Activated T-cell treated with anti-CD3 and anti-CD28 coated beads, Interleukin-2, amount 50 U/mL, for 1 hour (primary cell): ENCODE data around the gene JPT2.

Experiments
- DNase-seq: peaks from one replicate; pipeline ENCODE4 v3.0.0-alpha.2; 2020

The JPT2 gene

DNA sequence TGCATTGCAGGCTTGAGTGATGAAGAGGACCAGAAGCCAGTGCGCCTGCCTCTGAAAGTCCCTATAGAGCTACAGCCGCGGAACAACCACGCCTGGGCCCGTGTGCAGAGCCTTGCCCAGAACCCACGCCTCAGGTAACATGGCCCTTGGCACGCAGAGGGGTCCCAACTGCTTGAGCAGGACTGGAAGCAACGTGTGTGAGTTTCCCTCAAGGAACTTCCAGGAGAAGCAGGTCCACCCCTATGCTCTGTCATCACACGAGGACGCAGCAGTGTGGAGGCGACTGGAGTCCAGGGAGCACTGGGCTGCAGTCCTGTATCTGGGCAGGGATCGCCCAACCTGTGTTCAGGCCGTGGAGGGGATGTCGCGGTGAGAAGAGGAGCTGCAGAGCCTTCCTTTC lies 25.1 kb upstream of the JPT2 start:
- DNase-seq, result no peak

DNA sequence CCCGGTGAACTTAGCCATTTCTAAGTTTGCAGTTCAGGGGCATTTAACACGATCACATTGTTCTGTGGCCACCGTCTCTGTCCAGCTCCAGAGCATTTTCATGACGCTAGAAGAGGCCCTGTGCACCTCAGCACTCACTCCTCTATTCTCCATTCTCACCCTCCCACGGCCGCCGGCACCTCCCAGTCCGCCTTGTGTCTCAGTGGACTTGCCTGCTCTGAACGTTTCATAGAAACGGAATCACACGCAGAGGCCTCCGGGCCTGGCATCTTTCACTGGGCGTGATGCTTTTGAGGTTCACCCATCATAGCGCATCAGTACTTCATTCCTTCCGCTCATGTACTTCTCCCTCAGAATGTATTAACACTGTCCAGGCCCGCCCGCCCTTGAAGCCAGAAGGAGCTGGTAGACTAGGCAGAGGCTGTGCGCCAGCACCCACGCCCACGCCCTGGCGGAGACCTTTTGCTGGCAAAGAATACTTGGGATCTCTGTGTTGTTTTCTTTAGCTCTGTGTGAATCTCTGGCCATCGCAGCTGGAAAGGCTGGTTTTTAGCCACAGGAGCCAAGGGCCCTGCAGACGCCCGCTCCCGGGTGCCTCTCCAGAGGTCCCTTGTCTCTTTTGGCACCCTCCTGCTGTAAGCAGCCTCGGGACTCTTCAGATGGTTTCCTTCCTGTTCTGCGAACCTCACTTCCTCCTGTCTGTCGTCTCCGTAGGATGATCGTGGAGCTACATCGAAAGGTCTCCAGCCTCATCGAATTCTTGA lies 23.4 kb upstream of the JPT2 start:
- no peak for DNase-seq

DNA sequence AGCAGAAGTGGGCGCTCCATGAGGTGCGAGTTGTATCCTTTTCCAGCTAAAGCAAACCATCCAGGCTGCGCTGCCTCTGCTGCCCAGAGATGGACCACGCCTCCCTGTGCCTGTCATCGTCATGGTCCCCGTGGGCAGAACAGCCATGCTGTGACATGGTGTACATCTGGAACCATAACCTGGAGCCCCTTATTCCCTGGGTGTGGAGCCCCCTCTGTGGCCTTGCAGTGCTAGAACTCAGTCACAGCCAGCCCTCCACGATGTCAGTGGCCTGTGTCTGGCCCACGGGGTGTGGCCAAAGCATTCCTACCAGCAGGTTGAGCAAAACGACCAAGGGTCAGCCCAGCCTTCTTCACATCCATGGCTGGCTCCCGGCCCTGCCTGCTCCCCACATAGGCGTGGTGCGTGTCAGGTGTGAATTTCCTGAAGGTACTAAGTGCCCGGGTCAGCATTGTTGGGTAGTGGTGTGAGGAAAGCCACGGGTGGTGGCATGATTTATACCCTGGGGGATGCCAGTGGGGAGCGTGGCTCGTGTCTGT lies 22.7 kb upstream of the JPT2 start:
- no peak for DNase-seq

DNA sequence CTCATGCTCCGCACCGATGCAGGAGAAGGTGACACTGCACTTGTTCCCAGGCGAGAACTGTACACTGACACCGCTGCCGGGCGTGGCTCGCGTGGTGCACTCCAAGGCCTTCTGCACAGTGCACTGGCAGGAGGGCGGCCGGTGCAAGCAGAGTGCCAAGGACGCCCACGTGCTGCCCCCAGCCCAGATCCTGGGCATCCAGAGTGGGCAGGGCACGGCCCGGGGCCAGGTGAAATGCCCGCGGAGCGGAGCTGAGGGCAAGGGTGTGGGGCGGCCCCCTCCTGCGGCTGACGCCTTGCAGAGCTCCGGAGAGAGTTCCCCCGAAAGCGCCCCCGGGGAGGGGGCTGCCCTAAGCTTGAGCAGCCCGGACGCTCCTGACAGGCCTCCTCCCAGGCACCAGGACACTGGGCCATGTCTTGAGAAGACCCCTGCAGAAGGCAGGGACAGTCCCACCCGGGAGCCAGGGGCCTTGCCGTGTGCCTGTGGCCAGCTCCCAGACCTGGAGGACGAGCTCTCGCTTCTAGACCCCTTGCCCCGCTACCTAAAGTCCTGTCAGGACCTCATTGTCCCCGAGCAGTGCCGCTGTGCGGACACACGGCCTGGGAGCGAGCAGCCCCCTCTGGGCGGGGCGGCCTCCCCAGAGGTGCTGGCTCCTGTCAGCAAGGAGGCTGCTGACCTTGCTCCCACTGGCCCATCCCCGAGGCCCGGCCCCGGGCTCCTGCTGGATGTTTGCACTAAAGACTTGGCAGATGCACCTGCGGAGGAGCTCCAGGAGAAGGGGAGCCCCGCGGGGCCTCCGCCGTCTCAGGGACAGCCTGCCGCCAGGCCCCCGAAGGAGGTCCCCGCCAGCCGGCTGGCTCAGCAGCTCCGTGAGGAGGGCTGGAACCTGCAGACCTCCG lies 21.9 kb upstream of the JPT2 start:
- no peak for DNase-seq

DNA sequence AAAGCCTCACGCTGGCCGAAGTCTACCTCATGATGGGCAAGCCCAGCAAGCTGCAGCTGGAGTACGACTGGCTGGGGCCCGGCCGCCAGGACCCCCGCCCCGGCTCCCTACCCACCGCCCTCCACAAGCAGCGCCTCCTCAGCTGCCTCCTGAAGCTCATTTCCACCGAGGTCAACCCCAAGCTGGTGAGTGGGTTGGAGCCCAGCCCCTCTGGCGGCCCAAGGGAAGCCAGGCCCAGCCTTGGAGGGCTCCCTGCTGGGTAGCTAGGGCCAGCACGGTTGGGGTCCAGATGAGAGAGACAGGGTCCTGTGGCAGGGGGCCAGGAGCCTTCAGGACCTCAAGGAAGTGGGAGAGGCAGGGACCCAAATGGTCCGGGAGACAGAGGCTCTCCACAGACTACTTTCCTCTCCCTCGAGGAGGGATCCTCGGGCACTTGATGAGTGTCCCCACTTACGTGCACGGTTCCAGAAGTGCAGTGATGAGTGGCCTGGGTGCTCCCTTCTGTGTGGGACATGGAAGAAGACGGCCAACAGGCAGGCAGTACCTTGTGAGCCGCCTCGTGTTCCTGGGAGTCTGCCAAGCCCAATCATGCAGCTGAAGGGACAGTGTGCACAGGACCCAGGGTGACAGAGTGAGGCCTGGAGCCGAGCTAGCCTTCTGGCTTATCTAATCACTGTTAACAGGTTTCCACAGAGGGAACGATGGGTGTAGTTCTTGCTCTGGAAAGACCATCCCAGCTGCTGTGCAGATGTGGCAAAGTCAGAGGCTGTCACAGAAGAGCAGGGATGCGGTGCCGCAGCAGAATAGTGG lies 21.1 kb upstream of the JPT2 start:
- no peak for DNase-seq

DNA sequence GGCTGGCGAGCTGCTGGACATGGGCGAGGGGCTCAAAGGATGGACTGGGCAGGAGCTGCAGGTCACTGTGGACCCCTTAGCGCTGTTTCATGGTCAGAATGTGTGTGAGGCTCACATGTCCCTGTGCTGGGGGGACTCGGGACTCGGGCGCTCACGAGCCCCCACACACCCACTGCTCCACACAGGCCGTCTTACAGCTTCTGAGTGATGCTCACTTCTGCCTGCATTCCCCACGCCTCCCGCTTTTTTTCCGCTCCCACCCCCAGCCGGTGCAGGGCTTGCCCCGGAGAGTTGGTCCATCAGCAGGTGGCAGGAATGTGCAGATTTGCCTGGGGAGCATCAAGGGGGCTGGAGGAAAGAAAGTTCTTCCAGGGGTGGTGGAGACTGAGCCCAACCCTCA lies 20.2 kb upstream of the JPT2 start:
- DNase-seq, result no peak

DNA sequence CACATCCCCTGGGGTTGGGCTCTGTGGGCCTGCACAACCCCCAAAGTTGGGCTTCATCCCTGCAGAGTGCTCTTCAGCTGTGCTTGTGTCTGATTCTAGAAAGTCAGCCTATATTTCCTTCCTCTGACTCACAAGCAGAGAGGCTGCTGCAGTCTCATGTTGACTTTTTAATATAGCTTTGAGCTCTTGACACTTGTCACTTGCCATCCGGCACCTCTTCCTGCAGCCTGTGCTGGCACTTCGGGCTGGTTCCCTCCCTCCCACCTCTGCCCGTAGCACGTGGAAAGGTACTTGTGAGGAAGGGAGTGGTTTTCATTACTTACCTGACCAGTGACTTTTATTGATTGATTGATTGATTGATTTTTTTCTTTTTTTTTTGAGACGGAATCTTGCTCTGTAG lies 19.0 kb upstream of the JPT2 start:
- no peak for DNase-seq

DNA sequence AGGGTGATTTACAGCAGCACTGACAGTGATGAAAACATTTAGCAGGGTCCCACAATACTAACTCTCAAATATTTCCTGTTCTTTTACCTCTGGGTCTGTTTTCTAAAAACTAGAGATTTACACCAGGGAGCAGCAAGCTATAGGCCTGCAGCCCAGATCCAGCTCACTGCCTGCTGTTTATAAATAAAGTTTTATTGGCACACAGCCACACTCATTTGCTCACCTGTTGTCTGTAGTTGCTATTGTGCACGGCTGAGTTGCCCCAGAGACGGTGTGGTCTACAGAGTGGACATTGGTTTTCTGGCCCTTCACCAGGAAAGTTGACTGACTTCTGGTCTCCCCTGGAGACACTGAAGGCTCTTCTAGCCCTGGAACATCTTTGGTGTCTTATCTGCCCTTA lies 16.3 kb upstream of the JPT2 start:
- DNase-seq, result no peak

DNA sequence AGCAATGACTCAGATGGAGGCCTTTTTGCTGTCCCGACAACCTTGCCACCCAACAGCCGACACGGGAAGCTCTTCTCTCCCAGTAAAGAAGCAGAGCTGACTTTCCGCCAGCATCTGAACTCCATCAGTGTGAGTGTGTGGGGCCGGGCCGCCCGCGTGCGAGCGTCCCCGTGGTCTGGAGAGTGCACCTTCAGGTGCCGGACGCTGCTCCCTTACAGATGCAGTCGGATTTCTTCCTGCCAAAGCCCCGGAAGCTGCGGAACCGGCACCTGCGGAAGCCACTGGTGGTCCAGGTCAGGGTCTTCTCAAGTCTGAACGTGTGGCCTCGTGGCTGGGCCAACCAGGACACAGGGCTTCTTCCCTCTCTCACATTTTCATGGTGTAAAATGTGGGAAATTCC lies 15.5 kb upstream of the JPT2 start:
- no peak for DNase-seq

DNA sequence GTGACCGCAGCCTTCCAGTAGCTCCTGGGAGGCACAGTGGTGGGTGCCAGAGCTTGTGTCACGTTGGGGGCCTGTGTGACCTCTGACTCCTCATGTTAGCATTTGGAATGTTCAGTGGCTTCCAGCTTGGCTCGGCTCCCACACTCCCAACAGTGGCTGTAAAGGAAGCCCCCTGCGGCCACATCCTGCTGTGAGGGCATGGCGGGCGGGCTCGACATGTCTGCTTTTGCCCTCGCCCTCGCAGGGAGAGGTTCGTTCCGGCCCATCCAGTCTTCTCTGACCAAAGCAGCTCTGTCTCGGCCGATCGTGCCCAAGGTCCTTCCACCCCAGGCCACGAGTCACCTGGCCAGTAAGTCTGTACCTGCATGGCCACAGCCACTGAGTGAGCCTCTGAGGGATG lies 12.2 kb upstream of the JPT2 start:
- DNase-seq, result no peak

DNA sequence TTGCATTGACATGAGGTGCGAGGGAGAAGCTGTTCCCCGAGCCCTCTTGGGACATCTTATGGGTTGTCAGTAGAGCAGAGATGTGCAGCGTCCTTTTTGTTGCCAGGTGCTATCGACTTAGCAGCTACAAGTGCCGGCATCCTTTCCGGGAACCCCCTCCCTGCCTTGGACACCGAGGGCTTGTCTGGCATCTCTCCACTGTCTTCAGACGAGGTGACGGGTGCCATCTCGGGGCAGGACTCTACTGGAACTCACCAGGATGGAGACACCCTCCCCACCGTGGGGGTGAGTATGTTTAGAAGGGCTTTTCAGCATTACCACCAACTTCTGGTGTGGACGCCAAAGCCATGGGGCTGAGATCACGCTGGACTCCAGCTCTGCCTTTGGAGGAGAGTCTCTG lies 11.8 kb upstream of the JPT2 start:
- no peak for DNase-seq

DNA sequence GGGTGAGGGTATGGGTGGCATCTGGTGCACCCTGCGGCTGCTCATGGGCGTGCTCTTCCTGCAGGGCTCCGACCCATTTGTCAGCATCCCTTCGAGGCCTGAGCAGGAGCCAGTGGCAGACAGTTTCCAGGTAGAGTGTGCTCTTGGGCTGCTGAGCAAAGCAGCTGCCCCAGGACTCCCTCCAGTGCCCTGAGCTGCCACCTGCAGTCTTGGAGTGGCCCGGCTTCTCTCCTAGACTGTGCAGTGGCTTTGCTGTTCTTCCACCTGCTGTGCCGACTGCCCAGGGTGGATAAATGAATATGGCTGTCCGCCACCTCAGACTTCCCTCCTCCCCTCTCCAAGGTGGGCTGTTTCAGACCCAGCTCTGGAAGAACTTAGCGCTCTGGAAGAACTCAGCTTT lies 10.8 kb upstream of the JPT2 start:
- no peak for DNase-seq

DNA sequence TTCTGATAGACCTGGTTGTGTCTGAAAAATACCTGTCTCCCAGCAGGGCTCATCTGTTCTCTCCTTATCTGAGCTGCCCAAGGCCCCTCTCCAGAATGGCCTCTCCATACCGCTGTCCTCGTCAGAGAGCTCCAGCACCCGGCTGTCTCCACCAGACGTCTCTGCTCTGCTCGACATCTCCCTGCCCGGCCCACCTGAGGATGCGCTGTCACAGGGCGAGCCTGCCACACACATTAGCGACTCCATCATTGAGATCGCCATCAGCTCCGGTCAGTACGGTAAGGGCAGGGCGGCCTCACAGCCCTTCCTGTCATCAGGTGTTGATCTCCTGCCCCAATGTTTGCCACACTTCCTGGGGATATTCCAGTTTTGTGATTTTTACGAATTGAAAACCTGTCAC lies 10.2 kb upstream of the JPT2 start:
- no peak for DNase-seq

DNA sequence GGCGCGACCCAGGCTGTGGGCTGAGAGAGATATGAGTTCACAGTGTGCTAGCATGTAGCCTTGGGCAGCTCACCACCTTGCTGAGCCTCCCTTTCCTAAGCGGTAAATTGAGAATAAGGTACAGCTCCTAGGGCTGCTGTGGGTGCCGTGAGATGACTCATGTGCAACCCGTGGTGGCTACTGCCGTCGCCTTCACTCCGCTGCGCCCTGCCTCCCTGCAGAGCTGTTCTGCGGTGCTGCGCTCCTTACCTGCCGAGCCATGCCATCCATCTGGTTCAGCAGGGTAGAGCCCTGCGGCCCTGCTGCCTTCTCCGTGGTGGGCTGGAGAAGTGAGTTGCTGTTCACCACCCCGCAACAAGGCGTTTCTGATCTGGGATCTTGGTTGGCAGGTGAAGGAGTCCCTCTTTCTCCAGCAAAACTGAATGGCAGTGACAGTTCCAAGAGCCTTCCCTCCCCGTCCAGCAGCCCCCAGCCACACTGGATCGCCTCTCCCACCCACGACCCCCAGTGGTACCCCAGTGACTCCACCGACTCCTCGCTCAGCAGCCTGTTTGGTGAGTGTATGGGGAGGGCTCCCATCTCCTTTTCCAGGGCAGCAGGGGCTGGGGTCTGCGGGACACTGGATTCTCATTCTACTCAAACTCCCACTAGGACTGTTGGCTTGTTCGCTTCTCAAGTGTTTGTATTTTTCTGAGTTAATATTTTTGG lies 9.3 kb upstream of the JPT2 start:
- DNase-seq, result no peak

DNA sequence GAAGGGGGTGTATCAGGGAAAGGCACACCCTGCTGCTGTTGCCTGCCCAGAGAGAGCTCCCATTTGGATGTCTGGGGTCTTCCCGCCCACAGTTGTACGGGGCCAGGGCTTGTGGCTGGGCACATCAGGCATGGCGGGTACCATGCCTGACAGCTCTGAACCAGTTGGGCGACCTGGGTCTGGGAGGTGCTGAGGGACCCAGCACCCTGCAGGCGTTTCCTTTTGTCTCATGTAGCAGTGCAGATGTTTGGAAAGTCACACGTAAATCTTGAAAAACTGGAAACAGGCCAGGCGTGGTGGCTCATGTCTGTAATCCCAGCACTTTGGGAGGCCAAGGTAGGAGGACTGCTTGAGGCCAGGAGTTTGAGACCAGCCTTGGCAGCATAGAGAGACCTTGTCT lies 8.4 kb upstream of the JPT2 start:
- DNase-seq, result no peak

DNA sequence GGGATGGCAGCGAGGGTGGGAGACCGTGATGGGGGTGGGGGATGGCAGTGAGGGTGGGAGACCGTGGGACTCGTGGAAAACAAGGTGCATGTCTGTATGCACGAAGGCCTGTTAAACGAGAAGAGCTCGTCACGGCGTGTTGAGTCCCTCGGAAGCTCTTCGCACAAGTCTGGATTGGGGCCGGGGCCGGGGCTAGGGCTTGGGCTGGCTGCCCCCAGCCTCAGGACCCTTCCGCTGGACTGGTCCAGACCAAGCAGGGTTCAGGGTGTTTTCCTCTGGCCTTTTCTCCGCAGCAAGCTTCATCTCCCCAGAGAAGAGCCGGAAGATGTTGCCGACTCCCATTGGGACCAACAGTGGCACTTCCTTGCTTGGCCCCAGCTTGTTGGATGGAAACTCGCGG lies 7.7 kb upstream of the JPT2 start:
- no peak for DNase-seq

DNA sequence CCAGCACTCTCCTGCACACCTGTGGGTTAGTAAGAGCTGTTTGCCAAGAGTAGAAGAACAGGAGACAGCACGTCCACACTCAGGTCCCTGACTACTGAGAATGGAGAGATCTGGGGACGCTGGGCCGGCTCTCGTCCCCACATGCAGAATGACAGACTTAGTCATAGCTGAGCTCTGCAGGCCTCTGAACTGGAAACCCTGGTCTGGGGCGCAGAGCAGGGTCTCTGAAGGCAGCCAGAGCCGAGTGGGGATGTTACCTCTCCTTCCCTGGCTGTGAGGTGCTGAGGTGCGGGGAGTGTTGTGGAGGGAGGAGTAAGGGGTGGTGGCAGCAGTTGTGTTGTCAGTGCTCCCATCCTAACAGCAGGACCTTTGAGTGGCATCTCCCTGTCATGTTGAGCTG lies 7.2 kb upstream of the JPT2 start:
- DNase-seq, result no peak

DNA sequence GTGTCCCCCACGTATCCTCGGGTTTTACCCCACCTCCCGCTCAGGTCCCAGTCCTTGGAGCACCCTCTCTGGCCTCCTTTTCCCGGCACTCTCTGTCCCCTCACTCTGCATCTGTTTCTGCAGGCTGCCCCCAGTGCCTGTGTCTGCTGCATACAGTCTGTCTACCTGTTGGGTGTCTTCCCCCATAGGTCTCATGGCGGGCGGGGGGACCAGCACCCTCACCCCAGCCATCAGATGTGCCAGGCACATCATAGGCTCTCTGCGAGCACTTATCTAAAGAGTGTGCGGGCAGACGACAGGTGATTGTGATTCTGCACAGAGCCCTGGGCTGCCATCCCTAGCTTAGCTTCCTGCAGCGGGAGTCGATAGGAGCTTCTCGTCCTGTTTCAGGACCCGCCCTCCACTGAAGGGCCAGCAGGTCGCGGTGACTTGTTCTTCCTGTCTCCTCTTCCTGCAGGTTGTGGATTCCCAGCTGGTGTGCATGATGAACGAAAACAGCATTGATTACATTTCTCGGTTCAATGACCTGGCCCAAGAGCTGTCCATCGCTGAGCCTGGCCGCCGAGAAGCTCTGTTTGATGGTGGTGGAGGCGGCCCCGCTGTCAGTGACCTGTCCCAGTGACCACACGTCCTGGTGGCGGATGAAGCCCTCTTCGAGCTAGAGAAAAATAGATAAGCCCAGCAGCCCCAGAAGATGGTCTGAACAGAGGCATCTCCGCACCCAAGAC lies 4.5 kb upstream of the JPT2 start:
- no peak for DNase-seq

DNA sequence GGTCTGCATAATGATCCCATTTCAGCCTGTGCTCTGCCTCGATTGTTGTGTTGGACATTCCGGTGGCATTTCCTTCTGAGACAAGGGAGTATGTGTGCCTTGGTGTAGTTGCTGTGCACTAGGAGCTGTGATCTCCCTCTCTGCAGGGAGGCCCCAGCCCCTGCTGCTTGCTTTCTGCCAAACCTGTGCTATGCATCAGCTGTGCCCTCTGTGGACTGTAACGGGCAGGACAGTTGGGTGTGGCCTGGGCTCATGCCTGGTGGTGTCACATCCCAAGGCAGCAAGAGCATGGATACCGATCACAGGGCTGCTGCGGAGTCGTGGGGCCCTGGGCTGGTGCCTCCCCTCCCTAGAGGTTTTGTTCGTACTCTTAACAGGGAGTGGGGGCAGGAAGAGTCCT lies 3.8 kb upstream of the JPT2 start:
- no peak for DNase-seq

DNA sequence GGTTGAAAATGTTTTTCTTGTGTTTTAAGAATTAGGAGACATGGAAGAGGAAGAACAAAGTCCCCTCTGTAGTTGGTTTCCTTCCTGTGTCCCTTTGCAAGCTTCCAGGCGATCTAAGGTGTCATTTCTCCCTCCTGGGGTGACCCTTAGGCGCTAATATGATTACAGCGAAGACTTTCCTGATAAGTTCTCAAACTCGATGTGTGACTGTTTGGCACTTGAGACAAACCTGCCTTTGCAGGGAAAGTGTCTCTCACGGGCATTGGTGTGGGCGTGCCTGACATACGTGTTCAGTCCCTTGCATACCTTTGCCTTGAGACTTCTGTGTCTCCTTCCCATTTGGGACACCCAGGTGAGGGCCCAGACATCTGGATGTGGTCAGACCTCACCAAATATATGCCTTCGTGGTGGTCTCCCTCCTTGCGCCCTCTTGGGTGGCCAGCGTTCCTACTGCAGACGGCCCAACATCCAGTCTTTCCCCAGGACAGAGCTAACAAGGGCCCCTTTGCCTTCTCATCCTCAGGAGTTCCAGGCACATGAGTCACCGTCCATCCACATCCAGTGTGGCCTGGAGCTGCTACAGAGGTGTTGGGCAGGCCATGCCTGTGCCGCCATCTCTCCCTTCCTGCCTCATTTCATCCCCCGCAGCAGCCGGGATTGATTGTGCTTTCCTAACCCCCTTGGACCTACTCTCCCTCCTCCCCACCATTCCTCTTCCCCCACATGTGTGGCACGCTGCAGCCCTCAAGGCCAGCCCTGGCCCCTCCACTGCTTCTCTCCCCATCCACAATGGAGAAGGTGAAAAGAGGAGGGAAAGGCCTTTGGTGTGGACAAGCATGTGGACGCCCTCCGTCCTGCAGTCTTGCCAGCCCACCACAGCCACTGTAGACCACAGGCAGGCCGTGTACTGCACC lies 3.1 kb upstream of the JPT2 start:
- DNase-seq, result no peak

DNA sequence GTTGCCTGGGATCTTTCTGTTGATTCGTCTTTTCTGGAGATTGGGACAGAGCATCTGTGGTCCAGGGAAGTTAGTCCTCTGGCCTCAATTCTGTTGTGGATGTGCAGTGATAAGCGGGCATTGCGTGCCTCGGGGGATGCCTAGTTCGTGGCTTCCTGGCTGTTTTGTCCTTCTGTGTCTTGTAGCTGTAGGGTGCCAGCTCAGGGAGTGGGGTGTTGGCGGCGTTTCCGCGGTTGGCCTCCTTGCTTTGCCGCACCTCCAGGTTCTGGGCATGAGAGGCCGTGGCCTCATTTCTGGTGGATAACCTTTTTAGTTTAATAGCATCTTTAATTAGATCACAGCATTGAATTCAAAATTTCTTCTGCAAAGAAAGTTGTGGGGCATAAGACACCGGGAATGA lies 1.4 kb upstream of the JPT2 start:
- DNase-seq, result no peak
